Erythroblast (primary cell): Measurements from ENCODE around the gene TRMU.

ENCODE experiments used
- DNase-seq, 2 experiments: peaks; one replicate each; lab custom pipeline; 2025; lab: John Stamatoyannopoulos, UW
- GATA1 ChIP-seq: IDR thresholded peaks from 2 replicates; pipeline ENCODE4 v1.6.1; 2011; ENCODE audit warnings: low read depth, mild to moderate bottlenecking, control low read depth, low read length, moderate library complexity
- POLR2A ChIP-seq: IDR thresholded peaks from 2 replicates; pipeline ENCODE4 v1.6.1; 2011; ENCODE audit warnings: mild to moderate bottlenecking, low read length

The TRMU gene

DNA sequence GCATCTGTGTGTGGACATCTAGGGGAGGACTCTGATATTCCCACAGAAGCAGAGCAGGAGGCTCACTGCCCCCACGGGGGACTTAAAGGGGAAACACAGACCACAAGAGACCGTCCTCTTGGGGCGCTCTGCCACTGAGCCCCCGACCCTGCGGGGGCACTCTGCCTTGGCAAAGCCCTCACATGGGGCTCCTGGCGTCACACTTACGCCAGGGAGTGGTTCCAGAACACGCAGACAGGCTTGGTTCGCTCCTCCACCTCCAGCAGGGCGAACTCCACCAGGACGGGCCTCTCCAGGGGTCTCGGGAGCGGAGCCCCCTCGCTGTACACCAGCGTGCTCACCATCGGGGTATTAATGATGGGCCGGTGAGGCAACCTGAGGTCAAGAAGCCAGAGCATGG, 45.1 kb downstream of the TRMU start:
- no peak for TF ChIP-seq GATA1
- no peak for TF ChIP-seq POLR2A
- DNase-seq = no peak

DNA sequence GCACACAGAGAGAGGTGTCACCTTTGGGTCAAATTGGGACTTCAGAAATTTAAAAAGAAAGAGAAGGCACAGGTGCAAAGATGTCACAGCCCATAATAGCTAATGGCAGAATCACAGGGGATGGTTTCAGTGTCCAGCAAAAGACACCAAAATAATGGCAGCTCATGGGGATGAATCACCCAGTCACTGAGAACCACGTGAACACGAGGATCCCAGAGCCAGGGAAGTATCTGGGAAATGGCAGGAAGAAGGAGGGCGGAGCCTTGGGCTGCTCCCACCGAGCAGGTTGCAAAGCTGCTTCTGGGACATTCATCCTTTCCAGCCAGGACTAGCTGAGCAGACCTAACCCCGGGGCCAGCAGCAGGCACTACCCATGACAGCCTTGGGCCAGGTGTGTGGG, 45.6 kb downstream of the TRMU start:
- no peak for DNase-seq
- TF ChIP-seq POLR2A (no peak), GATA1 (no peak)

GRCh38 chr22:46381731-46382130, 46.2 kb downstream of the TRMU start:
- TF ChIP-seq GATA1 (no peak), POLR2A (no peak)
- DNase-seq = no peak

DNA sequence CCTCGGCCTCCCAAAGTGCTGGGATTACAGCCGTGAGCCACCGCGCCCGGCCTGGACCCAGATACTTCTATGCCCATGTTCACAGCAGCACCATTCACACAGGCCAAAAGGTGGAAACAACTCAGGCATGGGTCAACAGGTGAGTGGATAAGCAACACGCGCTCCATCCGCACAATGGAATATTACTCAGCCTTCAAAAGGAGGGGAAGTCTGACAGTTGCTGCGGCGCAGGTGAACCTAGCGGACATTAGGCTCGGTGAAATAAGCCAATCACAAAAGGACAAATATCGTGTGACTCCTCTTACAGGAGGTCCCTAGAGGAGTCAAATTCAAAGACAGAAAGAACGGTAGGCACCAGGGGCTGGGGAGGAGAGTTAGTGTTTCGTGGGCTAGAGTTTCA, 47.0 kb downstream of the TRMU start:
- DNase-seq = no peak
- no peak for TF ChIP-seq GATA1
- no peak for TF ChIP-seq POLR2A

GRCh38 chr22:46386312-46386711, 50.8 kb downstream of the TRMU start:
- TF ChIP-seq GATA1 (no peak), POLR2A (no peak)
- no peak for DNase-seq

DNA sequence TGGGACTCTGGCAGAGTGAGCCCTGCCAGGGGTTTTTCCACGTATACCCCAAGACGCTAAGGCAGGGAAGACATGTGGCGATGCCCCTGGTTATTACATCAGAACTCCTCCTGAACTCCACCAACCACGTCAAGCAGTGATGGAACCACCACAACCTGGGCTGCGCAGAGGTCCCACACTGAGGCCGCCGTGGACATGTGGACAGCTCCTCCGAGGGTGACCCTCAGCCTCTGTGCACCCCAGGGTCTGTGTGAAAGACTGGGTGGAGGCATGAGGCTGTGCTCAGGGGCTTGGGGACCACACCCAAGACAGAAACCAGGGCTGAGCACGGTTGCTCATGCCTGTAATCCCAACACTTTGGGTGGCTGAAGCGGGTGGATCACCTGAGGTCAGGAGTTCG, 52.2 kb downstream of the TRMU start:
- no peak for DNase-seq
- TF ChIP-seq GATA1 (no peak), POLR2A (no peak)

- no peak for DNase-seq
These were observed 53.1 kb downstream of the TRMU start for GRCh38 chr22:46388647-46389046.

DNA sequence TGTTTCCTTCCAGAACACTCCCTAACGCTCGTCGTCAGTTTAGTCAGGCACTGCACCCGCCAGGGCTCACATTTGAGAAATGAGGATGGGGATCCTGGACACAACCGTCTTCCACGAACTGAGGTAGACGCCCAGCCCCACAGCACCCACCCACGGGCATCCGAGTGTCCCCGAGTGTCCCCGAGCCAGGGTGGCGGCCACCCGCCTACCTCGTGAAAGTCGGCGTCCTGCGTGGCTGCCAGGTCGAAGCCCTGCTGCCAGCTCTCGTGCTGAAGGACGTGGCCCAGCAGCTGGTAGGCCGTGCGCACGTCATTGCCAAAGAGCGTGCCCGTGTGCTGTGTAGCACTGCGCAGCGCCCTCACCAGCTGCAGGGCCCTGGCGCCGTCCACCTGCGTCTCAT, 53.6 kb downstream of the TRMU start:
- DNase-seq = no peak
- TF ChIP-seq GATA1 (no peak), POLR2A (no peak)

More at GRCh38 chr22:46388647-46389046, 53.1 kb downstream of the TRMU start:
- no peak for TF ChIP-seq GATA1
- TF ChIP-seq POLR2A = no peak

DNA sequence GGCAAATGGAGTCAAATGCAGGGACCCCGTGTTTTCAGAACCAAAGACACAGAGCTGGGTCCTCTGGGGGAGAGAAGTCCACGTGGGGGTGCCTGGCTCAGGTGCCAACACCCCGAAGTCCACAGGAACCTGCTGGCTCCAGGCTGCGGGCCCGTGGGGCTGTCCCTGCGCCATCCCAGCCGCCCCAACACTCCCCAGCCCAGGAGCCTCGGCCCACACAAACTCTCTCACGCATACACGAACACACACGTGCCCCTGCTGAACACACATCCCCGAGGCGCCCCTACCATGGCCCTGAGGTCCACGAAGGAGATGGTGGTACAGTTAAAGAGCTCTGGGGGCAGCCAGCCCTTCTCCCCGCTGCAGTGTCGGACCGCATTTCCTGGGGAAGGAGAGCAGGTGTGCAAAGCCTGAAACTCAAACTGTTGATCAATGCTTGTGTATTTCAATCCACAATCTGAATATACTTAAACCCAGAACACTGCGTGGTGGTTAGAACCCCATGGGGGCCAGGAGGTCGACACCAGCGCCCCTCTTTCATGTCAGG, 54.7 kb downstream of the TRMU start:
- no peak for DNase-seq
- TF ChIP-seq GATA1 (no peak), POLR2A (no peak)

DNA sequence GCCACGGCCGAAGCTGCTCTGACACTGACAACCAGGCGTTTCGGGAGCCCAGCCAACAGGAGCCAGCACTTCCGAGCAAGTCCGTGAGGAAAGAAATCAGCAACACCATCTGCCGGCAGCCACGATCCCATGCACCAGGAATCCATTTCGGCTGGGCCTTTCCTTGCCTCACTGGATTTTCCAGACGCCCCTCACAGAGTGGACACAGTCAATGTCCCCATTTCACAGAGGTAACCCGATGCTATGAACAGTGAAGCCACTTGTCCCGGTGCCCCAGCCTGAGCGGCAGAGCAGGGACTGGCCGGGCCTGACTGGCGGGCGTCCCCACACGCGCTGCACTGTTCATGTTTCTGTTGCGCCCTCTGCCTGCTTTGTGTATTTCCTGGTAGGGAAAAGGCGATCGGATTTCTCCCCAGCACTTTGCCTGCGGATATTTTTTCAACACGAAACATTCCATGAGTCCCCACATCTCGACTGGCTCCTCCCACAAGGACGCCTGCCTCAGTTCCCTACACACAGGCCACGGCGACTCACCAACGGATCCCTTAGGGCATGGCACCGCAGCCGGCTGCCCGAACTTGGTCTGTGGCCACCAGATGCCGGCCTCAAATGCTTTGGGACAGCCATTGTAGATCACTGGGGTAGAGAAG, 55.3 kb downstream of the TRMU start:
- no peak for DNase-seq
- TF ChIP-seq GATA1 = no peak
- no peak for TF ChIP-seq POLR2A

GRCh38 chr22:46391486-46392136, 56.1 kb downstream of the TRMU start:
- TF ChIP-seq GATA1 (no peak), POLR2A (no peak)
- no peak for DNase-seq

- no peak for DNase-seq
- TF ChIP-seq GATA1 = no peak
These were observed 56.8 kb downstream of the TRMU start for GRCh38 chr22:46392137-46392844.

DNA sequence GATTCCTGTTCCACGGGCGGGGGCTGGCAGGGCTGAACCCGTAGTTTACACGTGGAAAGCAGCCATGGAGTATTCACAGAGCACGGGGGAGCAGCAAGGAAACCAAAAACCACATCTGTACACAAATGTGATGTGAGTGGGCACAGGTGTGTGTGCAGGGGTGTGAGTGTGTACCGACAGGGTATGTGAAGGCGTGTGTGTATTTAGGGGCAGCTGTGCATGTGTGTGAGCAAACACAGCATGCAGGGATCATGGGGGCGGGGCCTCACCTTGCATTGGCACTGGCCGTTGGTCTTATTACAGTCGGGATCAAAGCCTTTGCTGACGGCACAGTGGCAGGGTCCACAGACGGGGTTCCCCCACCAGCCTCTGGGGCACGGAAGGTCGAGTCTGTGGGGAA, 58.4 kb downstream of the TRMU start:
- TF ChIP-seq GATA1 = no peak
- no peak for TF ChIP-seq POLR2A
- DNase-seq = no peak

GRCh38 chr22:46394622-46395021, 59.1 kb downstream of the TRMU start:
- no peak for TF ChIP-seq POLR2A
- no peak for TF ChIP-seq GATA1
- no peak for DNase-seq
